Measurements from ENCODE around the gene SNCB.
"Not testable (repeated sequence)": the region's sequence is repeated elsewhere in the genome, so short reads cannot be mapped to it uniquely, and the experiment has no call there.

The SNCB gene

DNA sequence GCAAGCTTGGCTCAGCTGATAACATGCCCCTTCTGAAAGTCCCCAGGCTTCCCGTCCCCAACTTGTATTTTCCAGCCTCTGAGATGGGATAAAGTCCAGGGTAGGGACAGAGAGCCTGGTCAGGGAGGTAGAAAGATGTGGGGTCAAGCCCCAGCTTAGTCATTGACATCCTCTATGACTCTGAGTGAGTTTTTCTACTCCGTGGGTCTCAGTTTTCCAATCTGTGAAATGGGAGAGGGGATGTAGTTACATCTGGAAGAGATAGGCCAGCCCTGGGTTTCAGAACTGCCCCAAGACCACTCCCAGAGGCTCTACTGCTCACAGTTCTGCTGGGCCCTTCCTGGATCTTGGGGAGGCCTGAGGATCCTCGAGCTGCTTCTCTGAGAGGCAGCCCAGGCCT, 23.5 kb downstream of the SNCB start:
- DNase-seq (ENCODE audit: low read depth): no peak
- no peak overlapping the region for H3K4me3 ChIP-seq (ENCODE audit: low read depth, low read length)
- in situ Hi-C loops (cut with HindIII; ENCODE audit: low sequenced_read_pairs): no loop called here
- TF ChIP-seq, protein P1, sequence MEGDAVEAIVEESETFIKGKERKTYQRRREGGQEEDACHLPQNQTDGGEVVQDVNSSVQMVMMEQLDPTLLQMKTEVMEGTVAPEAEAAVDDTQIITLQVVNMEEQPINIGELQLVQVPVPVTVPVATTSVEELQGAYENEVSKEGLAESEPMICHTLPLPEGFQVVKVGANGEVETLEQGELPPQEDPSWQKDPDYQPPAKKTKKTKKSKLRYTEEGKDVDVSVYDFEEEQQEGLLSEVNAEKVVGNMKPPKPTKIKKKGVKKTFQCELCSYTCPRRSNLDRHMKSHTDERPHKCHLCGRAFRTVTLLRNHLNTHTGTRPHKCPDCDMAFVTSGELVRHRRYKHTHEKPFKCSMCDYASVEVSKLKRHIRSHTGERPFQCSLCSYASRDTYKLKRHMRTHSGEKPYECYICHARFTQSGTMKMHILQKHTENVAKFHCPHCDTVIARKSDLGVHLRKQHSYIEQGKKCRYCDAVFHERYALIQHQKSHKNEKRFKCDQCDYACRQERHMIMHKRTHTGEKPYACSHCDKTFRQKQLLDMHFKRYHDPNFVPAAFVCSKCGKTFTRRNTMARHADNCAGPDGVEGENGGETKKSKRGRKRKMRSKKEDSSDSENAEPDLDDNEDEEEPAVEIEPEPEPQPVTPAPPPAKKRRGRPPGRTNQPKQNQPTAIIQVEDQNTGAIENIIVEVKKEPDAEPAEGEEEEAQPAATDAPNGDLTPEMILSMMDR (IDR thresholded peaks at IDR 0.05; ENCODE audit: low read depth, low read length, missing control alignments): no peak

- H3K4me3 ChIP-seq (ENCODE audit: low read depth, low read length): no peak overlapping the region
- TF ChIP-seq, protein P1 (IDR thresholded peaks at IDR 0.05; ENCODE audit: low read depth, low read length, missing control alignments): no peak
- no peak for DNase-seq (ENCODE audit: low read depth)
- in situ Hi-C loops (cut with HindIII; ENCODE audit: low sequenced_read_pairs): no loop called here
Observed at GRCh38 chr5:176606032-176606431, 24.3 kb downstream of the SNCB start.

DNA sequence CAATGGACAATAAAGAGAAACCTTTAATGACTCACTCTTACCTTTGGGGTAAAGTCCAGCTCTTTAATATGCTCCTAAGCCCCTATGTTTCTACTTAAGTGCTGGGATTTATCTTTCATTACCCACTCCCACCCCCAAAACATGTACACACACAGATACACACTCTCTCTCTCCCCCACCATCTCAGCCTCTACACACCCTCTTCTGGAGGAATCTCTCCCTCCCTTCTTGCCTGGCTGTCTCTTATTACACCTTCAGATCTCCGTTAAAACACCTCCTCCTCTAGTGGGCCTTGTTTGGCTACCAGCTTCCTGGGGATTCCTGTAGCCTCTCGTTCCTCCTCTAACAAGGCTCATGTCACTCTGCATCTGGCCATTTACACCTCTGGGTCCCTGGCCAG, 27.2 kb downstream of the SNCB start:
- in situ Hi-C loops (cut with HindIII; ENCODE audit: low sequenced_read_pairs): no loop called here
- TF ChIP-seq, protein P1 (IDR thresholded peaks at IDR 0.05; ENCODE audit: low read depth, low read length, missing control alignments): no peak
- no peak for DNase-seq (ENCODE audit: low read depth)
- H3K4me3 ChIP-seq (ENCODE audit: low read depth, low read length): no peak overlapping the region

DNA sequence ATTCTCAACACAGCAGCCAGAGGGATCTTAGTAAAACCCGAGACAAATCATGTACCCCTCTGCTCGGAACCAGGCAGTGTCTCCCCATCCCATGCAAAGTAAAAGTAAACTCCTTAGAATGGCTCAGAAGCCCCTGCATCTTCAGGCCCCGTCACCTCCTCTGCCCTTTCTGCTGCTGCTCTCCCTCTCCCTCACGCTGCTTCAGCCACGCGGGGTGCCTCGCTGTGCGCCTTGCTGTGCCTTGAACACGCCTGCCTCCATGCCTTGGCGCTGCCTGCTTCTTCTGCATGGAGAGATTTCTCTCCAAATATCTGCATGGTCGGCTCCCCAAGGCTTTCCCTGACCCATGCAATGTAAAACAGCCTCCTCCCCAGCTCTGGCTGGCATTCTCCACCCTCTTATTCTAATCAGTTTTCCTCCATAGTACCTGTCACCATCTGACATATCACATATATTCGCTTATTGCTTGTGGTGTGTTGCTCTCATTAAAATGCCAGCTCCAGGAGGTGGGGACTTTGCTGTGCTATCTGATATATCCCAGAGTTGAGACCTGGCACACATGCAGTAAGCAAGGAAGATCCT, 28.3 kb downstream of the SNCB start:
- DNase-seq (ENCODE audit: low read depth): no peak
- H3K4me3 ChIP-seq (ENCODE audit: low read depth, low read length): no peak overlapping the region
- TF ChIP-seq, protein P1 (IDR thresholded peaks at IDR 0.05; ENCODE audit: low read depth, low read length, missing control alignments): no peak
- in situ Hi-C loops (cut with HindIII; ENCODE audit: low sequenced_read_pairs): no loop called here

- DNase-seq (ENCODE audit: low read depth); H3K4me3 ChIP-seq (ENCODE audit: low read depth, low read length); in situ Hi-C loops (cut with HindIII; ENCODE audit: low sequenced_read_pairs): not testable (repeated sequence)
Observed at GRCh38 chr5:176599749-176600430, 30.4 kb downstream of the SNCB start.

GRCh38 chr5:176597417-176598389, 32.6 kb downstream of the SNCB start:
- in situ Hi-C loops (cut with HindIII; ENCODE audit: low sequenced_read_pairs): no loop called here
- no peak overlapping the region for H3K4me3 ChIP-seq (ENCODE audit: low read depth, low read length)
- DNase-seq (ENCODE audit: low read depth): no peak
- TF ChIP-seq, protein P1 (IDR thresholded peaks at IDR 0.05; ENCODE audit: low read depth, low read length, missing control alignments): no peak
